KMS-11 (cell line): ENCODE results near the gene TSHZ3.

Experiments used
- H2AFZ ChIP-seq: fragments of 200-600 bp; sonication (generic); 2 replicates; pipeline ENCODE4 v1.6.1; 2016; ENCODE audit warnings: antibody characterized with exemption, mixed run types, low read depth
- H3K27ac ChIP-seq: fragments of 200-600 bp; sonication (generic); 2 replicates; pipeline ENCODE4 v1.6.1; 2016; ENCODE audit warnings: mild to moderate bottlenecking, mixed run types
- H3K27me3 ChIP-seq: fragments of 200-600 bp; sonication (generic); 2 replicates; pipeline ENCODE4 v1.6.1; 2017; ENCODE audit warnings: mild to moderate bottlenecking, low read depth, mixed run types, moderate library complexity; ENCODE audit not compliant: insufficient read depth
- H3K36me3 ChIP-seq: fragments of 200-600 bp; sonication (generic); 2 replicates; pipeline ENCODE4 v1.6.1; 2017; ENCODE audit warnings: mild to moderate bottlenecking, mixed run types; ENCODE audit not compliant: insufficient read depth
- H3K4me1 ChIP-seq: fragments of 200-600 bp; sonication (generic); 2 replicates; pipeline ENCODE4 v1.6.1; 2016; ENCODE audit warnings: mild to moderate bottlenecking, low read depth, mixed run types; ENCODE audit not compliant: poor library complexity, severe bottlenecking
- H3K4me2 ChIP-seq: fragments of 200-600 bp; sonication (generic); 2 replicates; pipeline ENCODE4 v1.7.0; 2016; ENCODE audit warnings: mild to moderate bottlenecking, mixed run types
- H3K4me3 ChIP-seq: fragments of 200-600 bp; sonication (generic); IDR thresholded peaks from 2 replicates; pipeline ENCODE4 v1.6.1; 2017; ENCODE audit warnings: low read depth, low read length, mixed read lengths; ENCODE audit not compliant: insufficient read depth
- H3K79me2 ChIP-seq: fragments of 200-600 bp; sonication (generic); 2 replicates; pipeline ENCODE4 v1.6.1; 2016; ENCODE audit warnings: low read depth, mixed run types; ENCODE audit not compliant: insufficient read depth
- H3K9ac ChIP-seq: fragments of 200-600 bp; sonication (generic); 2 replicates; pipeline ENCODE4 v1.6.1; 2016; ENCODE audit warnings: mild to moderate bottlenecking, mixed run types
- H4K20me1 ChIP-seq: fragments of 200-600 bp; sonication (generic); 2 replicates; pipeline ENCODE4 v1.6.1; 2016; ENCODE audit warnings: mild to moderate bottlenecking, mixed run types; ENCODE audit not compliant: insufficient read depth
- CTCF ChIP-seq: fragments of 200-600 bp; sonication (generic); conservative IDR thresholded peaks from 2 replicates; pipeline ENCODE4 v1.6.1; 2017; ENCODE audit warnings: low read depth, mild to moderate bottlenecking, antibody characterized with exemption, low read length, moderate library complexity, mixed read lengths

Gene TSHZ3

GRCh38 chr19:31260171-31260933 lies 88.9 kb downstream of the TSHZ3 start:
- no peak overlapping the region for H3K4me2 ChIP-seq
- no peaks in the 10 kb centered on the region for H4K20me1 ChIP-seq
- H3K9ac ChIP-seq: no peak overlapping the region
- no peak for TF ChIP-seq CTCF
- H3K4me1 ChIP-seq: no peaks in the 10 kb centered on the region
- H3K27me3 ChIP-seq: no peaks in the 10 kb centered on the region
- H2AFZ ChIP-seq: no peak overlapping the region
- no peaks in the 10 kb centered on the region for H3K36me3 ChIP-seq
- H3K4me3 ChIP-seq: no peak overlapping the region
- no peaks in the 10 kb centered on the region for H3K79me2 ChIP-seq
- H3K27ac ChIP-seq: no peak overlapping the region

GRCh38 chr19:31258211-31259052 lies 90.8 kb downstream of the TSHZ3 start:
- Histone ChIP-seq H3K27me3 (no peaks in the 10 kb centered on the region), H2AFZ (no peak overlapping the region), H4K20me1 (no peaks in the 10 kb centered on the region), H3K4me1 (no peaks in the 10 kb centered on the region), H3K27ac (no peak overlapping the region), H3K9ac (no peak overlapping the region), H3K36me3 (no peaks in the 10 kb centered on the region), H3K4me3 (no peak overlapping the region), H3K4me2 (no peak overlapping the region), H3K79me2 (no peaks in the 10 kb centered on the region)
- no peak for TF ChIP-seq CTCF

GRCh38 chr19:31257426-31258130 lies 91.7 kb downstream of the TSHZ3 start:
- no peak overlapping the region for H3K4me2 ChIP-seq
- H3K36me3 ChIP-seq: no peaks in the 10 kb centered on the region
- H3K4me3 ChIP-seq: no peak overlapping the region
- H2AFZ ChIP-seq: no peak overlapping the region
- no peaks in the 10 kb centered on the region for H3K4me1 ChIP-seq
- no peaks in the 10 kb centered on the region for H4K20me1 ChIP-seq
- H3K27ac ChIP-seq: no peak overlapping the region
- TF ChIP-seq CTCF: no peak
- H3K79me2 ChIP-seq: no peaks in the 10 kb centered on the region
- H3K27me3 ChIP-seq: no peaks in the 10 kb centered on the region
- H3K9ac ChIP-seq: no peak overlapping the region

GRCh38 chr19:31257025-31257424 lies 92.2 kb downstream of the TSHZ3 start:
- H3K36me3 ChIP-seq: no peaks in the 10 kb centered on the region
- no peak overlapping the region for H3K27ac ChIP-seq
- H4K20me1 ChIP-seq: no peaks in the 10 kb centered on the region
- no peak overlapping the region for H3K4me3 ChIP-seq
- TF ChIP-seq CTCF: no peak
- H2AFZ ChIP-seq: no peak overlapping the region
- no peaks in the 10 kb centered on the region for H3K79me2 ChIP-seq
- no peaks in the 10 kb centered on the region for H3K27me3 ChIP-seq
- no peak overlapping the region for H3K9ac ChIP-seq
- H3K4me1 ChIP-seq: no peaks in the 10 kb centered on the region
- no peak overlapping the region for H3K4me2 ChIP-seq
